Measurements from ENCODE around the gene NCBP2L.

Gene NCBP2L

GRCh38 chrX:107777536-107777832, at the start of gene NCBP2L:
Gene NCBP2L (plus strand): TSS chrX:107777733. CDS start chrX:107794221, 16,488 bp downstream.
- no peak for DNase-seq (ENCODE audit: low read depth)

GRCh38 chrX:107728371-107729099, 49.0 kb upstream of the NCBP2L start:
- DNase-seq (ENCODE audit: low read depth), result no peak

- no peak for DNase-seq (ENCODE audit: low read depth)
Measured at GRCh38 chrX:107729558-107730297, 47.8 kb upstream of the NCBP2L start.

GRCh38 chrX:107730298-107730655, 47.3 kb upstream of the NCBP2L start:
- no peak for DNase-seq (ENCODE audit: low read depth)

- no peak for DNase-seq (ENCODE audit: low read depth)
Measured at GRCh38 chrX:107730991-107731766, 46.4 kb upstream of the NCBP2L start.

GRCh38 chrX:107731831-107732502, 45.6 kb upstream of the NCBP2L start:
- peak; percentile 66 for DNase-seq (ENCODE audit: low read depth)

- no peak for DNase-seq (ENCODE audit: low read depth)
Measured at GRCh38 chrX:107733686-107734085, 43.8 kb upstream of the NCBP2L start.

GRCh38 chrX:107734646-107735045, 42.9 kb upstream of the NCBP2L start:
- DNase-seq (ENCODE audit: low read depth), result no peak

GRCh38 chrX:107736781-107737531, 40.6 kb upstream of the NCBP2L start:
- DNase-seq (ENCODE audit: low read depth), result no peak

GRCh38 chrX:107738272-107738671, 39.3 kb upstream of the NCBP2L start:
- DNase-seq (ENCODE audit: low read depth), result no peak

- DNase-seq (ENCODE audit: low read depth), result no peak
Measured at GRCh38 chrX:107738768-107739167, 38.8 kb upstream of the NCBP2L start.

- no peak for DNase-seq (ENCODE audit: low read depth)
Measured at GRCh38 chrX:107739541-107739940, 38.0 kb upstream of the NCBP2L start.

- DNase-seq (ENCODE audit: low read depth), result no peak
Measured at GRCh38 chrX:107741404-107741790, 36.1 kb upstream of the NCBP2L start.

GRCh38 chrX:107742700-107743191, 34.8 kb upstream of the NCBP2L start:
- DNase-seq (ENCODE audit: low read depth), result no peak

GRCh38 chrX:107743995-107744394, 33.5 kb upstream of the NCBP2L start:
- no peak for DNase-seq (ENCODE audit: low read depth)

GRCh38 chrX:107744868-107745267, 32.7 kb upstream of the NCBP2L start:
- no peak for DNase-seq (ENCODE audit: low read depth)

GRCh38 chrX:107747596-107748161, 29.9 kb upstream of the NCBP2L start:
- DNase-seq (ENCODE audit: low read depth), result peak; percentile 40

GRCh38 chrX:107748506-107748905, 29.0 kb upstream of the NCBP2L start:
- DNase-seq (ENCODE audit: low read depth), result no peak

GRCh38 chrX:107750263-107750662, 27.3 kb upstream of the NCBP2L start:
- DNase-seq (ENCODE audit: low read depth), result no peak

GRCh38 chrX:107750861-107751445, 26.6 kb upstream of the NCBP2L start:
- no peak for DNase-seq (ENCODE audit: low read depth)

GRCh38 chrX:107752043-107752442, 25.5 kb upstream of the NCBP2L start:
- DNase-seq (ENCODE audit: low read depth), result no peak

Data from HS-27A (cell line).